HG03520 (cell line): ENCODE results near the gene PCBP3.
"Not testable (repeated sequence)": the region's sequence is repeated elsewhere in the genome, so short reads cannot be mapped to it uniquely, and the experiment has no call there.

ENCODE experiments used
- ATAC-seq: cut with Tn5 transposase; IDR thresholded peaks from one replicate; pipeline ENCODE4 v1.9.1; 2021; ENCODE audit warnings: mild to moderate bottlenecking, moderate library complexity; ENCODE audit not compliant: unreplicated experiment

The PCBP3 gene

GRCh38 chr21:45822429-45823099 is 179.0 kb downstream of the PCBP3 start:
- ATAC-seq = no peak

GRCh38 chr21:45823100-45823681 is 179.7 kb downstream of the PCBP3 start:
- no peak for ATAC-seq

GRCh38 chr21:45824546-45825215 is 181.2 kb downstream of the PCBP3 start:
- no peak for ATAC-seq

GRCh38 chr21:45825219-45825618 is 181.7 kb downstream of the PCBP3 start:
- no peak for ATAC-seq

GRCh38 chr21:45826676-45827301 is 183.3 kb downstream of the PCBP3 start:
- no peak for ATAC-seq

GRCh38 chr21:45827302-45827692 is 183.8 kb downstream of the PCBP3 start:
- ATAC-seq = no peak

GRCh38 chr21:45827881-45828579 is 184.5 kb downstream of the PCBP3 start:
- ATAC-seq = no peak

- ATAC-seq = no peak
Observed at GRCh38 chr21:45828580-45829570, 185.3 kb downstream of the PCBP3 start.

- no peak for ATAC-seq
Observed at GRCh38 chr21:45829668-45830067, 186.1 kb downstream of the PCBP3 start.

- no peak for ATAC-seq
Observed at GRCh38 chr21:45830221-45830640, 186.7 kb downstream of the PCBP3 start.

GRCh38 chr21:45830720-45831366 is 187.3 kb downstream of the PCBP3 start:
- no peak for ATAC-seq

GRCh38 chr21:45831991-45832740 is 188.6 kb downstream of the PCBP3 start:
- no peak for ATAC-seq

GRCh38 chr21:45832741-45833235 is 189.3 kb downstream of the PCBP3 start:
- not testable (repeated sequence) for ATAC-seq

GRCh38 chr21:45833414-45833813 is 189.9 kb downstream of the PCBP3 start:
- ATAC-seq = no peak

- no peak for ATAC-seq
Observed at GRCh38 chr21:45834026-45834715, 190.6 kb downstream of the PCBP3 start.

- ATAC-seq = no peak
Observed at GRCh38 chr21:45834821-45835293, 191.3 kb downstream of the PCBP3 start.

- ATAC-seq = no peak
Observed at GRCh38 chr21:45835301-45836267, 192.1 kb downstream of the PCBP3 start.
